ENCODE data around the gene ATG10.

- TF ChIP-seq POLR2A (IDR thresholded peaks at IDR 0.05) (no peak), CTCF (IDR thresholded peaks at IDR 0.05) (no peak), EP300 (IDR thresholded peaks at IDR 0.05) (no peak), POLR2AphosphoS5 (IDR thresholded peaks at IDR 0.05) (no peak)
Measured at GRCh38 chr5:82205005-82205404, 233.2 kb downstream of the ATG10 start.

Data from gastroesophageal sphincter (tissue), 3 donors.